Neural cell (in vitro differentiated cells): ENCODE measurements around the gene KIF1C.

Experiments used
- CTCF ChIP-seq: fragments of 450-650 bp; IDR thresholded peaks from 2 replicates; pipeline ENCODE4 v1.5.1; 2014; ENCODE audit warnings: antibody characterized with exemption, mild to moderate bottlenecking, moderate library complexity; ENCODE audit not compliant: poor library complexity, severe bottlenecking
- REST ChIP-seq: IDR thresholded peaks from 2 replicates; pipeline ENCODE4 v1.6.1; 2012; ENCODE audit warnings: borderline replicate concordance

DNA sequence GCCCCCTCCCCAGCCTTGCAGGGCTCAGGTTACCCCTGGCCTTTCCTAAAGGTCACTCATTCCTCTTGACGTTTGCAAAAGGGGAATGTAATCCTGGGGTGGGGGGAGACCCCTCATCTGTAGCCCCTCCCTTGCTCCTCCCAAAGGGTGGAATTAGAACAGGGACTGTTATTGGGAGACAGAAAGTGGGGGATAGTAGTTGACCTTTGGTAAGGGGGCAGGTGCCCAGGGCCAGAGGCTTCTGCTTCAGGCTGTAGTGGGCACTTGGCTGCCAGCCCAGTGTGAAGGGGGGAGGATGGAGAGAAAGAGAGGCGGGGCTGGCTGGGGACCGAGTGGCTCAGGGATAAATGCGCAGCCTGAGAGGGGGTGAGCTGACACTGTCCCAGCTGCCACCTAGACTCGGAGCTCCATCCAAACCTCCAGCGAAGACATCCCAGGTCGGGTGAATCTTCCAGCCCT lies 47.0 kb upstream of the KIF1C start, which contains the start of gene ENO3:
- TF ChIP-seq CTCF, result no peak
- no peak for TF ChIP-seq REST
